Thyroid gland (tissue), 4 donors: ENCODE results near the gene BFSP1.

Experiments
- CTCF ChIP-seq, 6 experiments: fragments of 200-600 bp in 3 of 6; fragments of 450-650 bp in 3 of 6; sonication (generic) in 3 of 6; IDR thresholded peaks; one replicate each; pipeline ENCODE4 v1.5.1; 2016 to 2019; ENCODE audit warnings: antibody characterized with exemption in 6 of 6, mild to moderate bottlenecking in 2 of 6, inconsistent platforms in 1 of 6, moderate library complexity in 1 of 6
- POLR2A ChIP-seq, 2 donors: fragments of 450-650 bp; IDR thresholded peaks; one replicate each; pipeline ENCODE4 v1.6.1; 2017; ENCODE audit warnings: antibody characterized with exemption in 2 of 2, mild to moderate bottlenecking in 2 of 2, moderate library complexity in 1 of 2

- TF ChIP-seq CTCF (IDR thresholded peaks at IDR 0.05) (no peak), POLR2A (IDR thresholded peaks at IDR 0.05) (no peak)
These were observed 19.8 kb downstream of the BFSP1 start for GRCh38 chr20:17511401-17511800.
